ENCODE results near the gene ARX. TPM values are rescaled to one million over a fixed set of nuclear protein-coding genes. Genes with fewer than 3 reads are reported as not detected.
A peak's percentile ranks its signal among the peaks of the same experiment; 100 is the strongest.

ARX gene
- polyA plus RNA-seq, 3 donors, result not detected

- Histone ChIP-seq H3K4me2 (replicated peaks; ENCODE audit: extremely low read depth, low read length, poor library complexity, severe bottlenecking) (no peak overlapping the region), H3K4me3 (replicated peaks in 1 of 3; ENCODE audit: low read depth in 2 of 3, low read length in 3 of 3) (no peak overlapping the region)
- no peak overlapping the region for H3K27ac Mint-ChIP-seq
Measured at GRCh38 chrX:25011589-25012432, 4.0 kb downstream of the ARX start.

More at GRCh38 chrX:25011589-25012432, 4.0 kb downstream of the ARX start:
- Histone ChIP-seq H3K9ac (ENCODE audit: insufficient read depth, low read length, poor library complexity, severe bottlenecking) (no peak overlapping the region), H3K36me3 (replicated peaks in 1 of 2; ENCODE audit: control insufficient read depth in 1 of 2, insufficient read depth in 2 of 2, low read length in 2 of 2) (no peaks in the 10 kb centered on the region), H3K4me1 (ENCODE audit: control insufficient read depth in 1 of 2, insufficient read depth in 2 of 2, low read length in 2 of 2) (peaks cover 12 to 18% of the 10 kb centered on the region in 2 donors), H3K79me2 (ENCODE audit: insufficient read depth, low read length) (no peaks in the 10 kb centered on the region), H2AFZ (ENCODE audit: insufficient read depth, low read depth, low read length, poor library complexity, severe bottlenecking) (no peak overlapping the region), H4K20me1 (ENCODE audit: insufficient read depth, low read length) (no peaks in the 10 kb centered on the region), H3K27me3 (ENCODE audit: control insufficient read depth in 2 of 2, insufficient read depth in 2 of 2, low read length in 2 of 2) (peaks cover 65 to 90% of the 10 kb centered on the region in 2 donors), H3K9me3 (replicated peaks in 1 of 2; ENCODE audit: control insufficient read depth in 1 of 2, insufficient read depth in 1 of 2, low read length in 2 of 2) (peaks cover 0 to 55% of the 10 kb centered on the region in 2 donors), H3K27ac (ENCODE audit: low read depth in 1 of 2, low read length in 2 of 2) (no peak overlapping the region)
- no peak for TF ChIP-seq CTCF (IDR thresholded peaks at IDR 0.05)
- whole genome bisulfite sequencing (ENCODE audit: insufficient coverage), result 5% methylated on average over 8 of the region's 32 CpGs
- Mint-ChIP-seq H3K27me3 (ENCODE audit: low read depth in 3 of 3) (peaks cover 77 to 93% (median 91%) of the 10 kb centered on the region in 3 donors), H3K9me3 (peaks cover 0 to 47% (median 27%) of the 10 kb centered on the region in 7 donors), H3K4me3 (peak overlapping the region in 1 of 2 donors; percentile 86), H3K4me1 (peaks cover 25% of the 10 kb centered on the region), H3K36me3 (peaks cover 0 to 3% of the 10 kb centered on the region in 2 donors)
- no peak for DNase-seq
- intact Hi-C loops (cut with micrococcal nuclease), result no loop called here

Data from CD14-positive monocyte (primary cell).